ENCODE data around the gene SLC7A5.

DNA sequence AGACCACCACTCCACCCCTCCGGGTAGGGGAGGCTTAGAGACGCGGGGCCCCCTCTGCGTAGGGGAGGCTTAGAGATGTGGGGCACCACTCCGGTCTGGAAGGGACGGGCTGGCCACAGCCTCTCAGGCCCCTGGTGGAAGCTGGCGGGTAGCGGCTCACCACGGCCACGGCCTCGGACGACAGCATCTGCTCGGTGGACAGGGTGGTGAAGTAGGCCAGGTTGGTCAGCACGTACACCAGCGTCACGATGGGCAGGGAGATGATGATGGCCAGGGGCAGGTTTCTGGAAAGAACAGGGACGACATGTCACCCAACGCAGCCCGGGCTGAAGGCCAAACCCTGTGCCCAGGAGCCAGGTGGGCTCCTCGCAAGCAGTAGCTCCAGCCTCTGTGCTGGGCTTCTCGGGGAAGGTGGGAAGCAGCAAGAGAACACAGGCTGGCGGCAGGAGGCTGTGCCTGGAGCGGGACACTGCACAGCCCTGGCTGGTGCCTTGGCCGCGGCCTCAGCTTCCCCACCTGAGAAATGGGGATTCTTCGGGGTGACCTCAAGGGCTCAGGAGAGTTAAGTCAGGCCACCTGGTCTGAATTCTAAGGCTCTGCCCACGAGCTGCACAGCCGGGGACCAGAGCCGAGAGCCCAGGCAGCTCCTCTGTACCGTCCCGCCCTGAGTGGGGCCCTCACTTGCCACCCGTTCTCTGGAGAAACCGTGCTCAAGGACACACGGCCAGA lies 29.6 kb downstream of the SLC7A5 start:
- TF ChIP-seq, protein P1, sequence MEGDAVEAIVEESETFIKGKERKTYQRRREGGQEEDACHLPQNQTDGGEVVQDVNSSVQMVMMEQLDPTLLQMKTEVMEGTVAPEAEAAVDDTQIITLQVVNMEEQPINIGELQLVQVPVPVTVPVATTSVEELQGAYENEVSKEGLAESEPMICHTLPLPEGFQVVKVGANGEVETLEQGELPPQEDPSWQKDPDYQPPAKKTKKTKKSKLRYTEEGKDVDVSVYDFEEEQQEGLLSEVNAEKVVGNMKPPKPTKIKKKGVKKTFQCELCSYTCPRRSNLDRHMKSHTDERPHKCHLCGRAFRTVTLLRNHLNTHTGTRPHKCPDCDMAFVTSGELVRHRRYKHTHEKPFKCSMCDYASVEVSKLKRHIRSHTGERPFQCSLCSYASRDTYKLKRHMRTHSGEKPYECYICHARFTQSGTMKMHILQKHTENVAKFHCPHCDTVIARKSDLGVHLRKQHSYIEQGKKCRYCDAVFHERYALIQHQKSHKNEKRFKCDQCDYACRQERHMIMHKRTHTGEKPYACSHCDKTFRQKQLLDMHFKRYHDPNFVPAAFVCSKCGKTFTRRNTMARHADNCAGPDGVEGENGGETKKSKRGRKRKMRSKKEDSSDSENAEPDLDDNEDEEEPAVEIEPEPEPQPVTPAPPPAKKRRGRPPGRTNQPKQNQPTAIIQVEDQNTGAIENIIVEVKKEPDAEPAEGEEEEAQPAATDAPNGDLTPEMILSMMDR (IDR thresholded peaks at IDR 0.05; ENCODE audit: extremely low read depth in 1 of 2, insufficient read depth in 1 of 2, low read depth in 1 of 2, low read length in 2 of 2): no peak
- TF ChIP-seq POLR2AphosphoS5 (IDR thresholded peaks at IDR 0.05; ENCODE audit: insufficient read depth, low read depth, low read length): no peak
